NCI-H2227 treated with DMSO at 0.1 percent for 48 hours (cell line): ENCODE measurements around the gene BCL2.

Experiments
- DNase-seq: peaks from one replicate; lab custom pipeline; 2025; lab: John Stamatoyannopoulos, UW

The BCL2 gene

DNA sequence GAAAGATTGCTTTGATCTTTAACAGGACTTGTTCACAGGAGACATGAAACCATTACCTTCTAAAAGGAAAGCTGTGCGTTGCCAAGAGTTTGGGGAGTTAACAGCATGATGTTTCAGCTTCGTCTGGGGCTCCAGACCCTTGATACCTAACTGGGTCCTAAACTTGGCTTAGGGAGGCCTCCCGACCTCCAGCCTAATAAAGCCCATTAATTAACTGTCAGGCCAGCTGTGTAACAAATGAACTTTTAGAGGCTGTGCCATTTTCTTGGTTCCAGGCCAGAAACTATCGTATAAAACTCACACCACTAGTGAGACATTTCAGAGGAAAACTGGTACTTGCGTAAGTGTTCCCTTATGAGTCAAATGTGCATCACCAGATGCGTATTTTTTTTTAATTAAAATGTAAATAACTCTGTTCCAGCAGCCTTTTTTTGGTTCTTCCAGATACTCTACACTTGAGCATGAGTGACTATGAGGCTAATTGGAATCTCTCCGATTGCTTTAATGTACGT, 236.5 kb downstream of the BCL2 start:
- no peak for DNase-seq

DNA sequence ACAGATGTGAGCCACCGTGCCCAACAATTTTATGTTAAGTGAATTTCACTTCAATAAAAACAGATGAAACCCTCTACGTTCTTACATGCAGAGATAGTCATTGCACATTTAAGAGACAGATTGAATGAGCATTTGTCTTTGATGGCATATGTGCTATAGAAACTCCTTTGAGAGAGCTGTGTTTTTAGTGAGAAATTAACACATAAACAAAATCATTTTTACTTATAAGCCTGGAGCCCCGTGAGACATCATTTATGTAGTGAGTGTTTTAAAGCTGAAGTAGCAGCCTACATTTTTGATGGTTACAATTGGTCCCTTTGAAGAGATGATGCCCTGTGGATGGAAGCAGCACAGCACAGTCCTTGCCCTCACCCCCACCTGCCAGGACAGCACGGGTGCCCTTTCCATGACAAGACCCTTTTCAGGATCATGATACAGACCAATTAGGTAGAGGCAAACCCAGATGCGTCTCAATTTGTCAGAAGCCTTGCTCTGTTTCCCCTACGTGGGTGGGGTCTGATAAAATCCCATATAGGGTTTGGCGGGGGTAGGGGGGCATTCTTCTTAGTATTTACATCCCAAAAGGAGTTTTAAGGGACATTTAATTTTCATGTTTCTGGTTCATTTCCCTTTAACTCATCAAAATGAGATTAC, 237.1 kb downstream of the BCL2 start:
- no peak for DNase-seq

DNA sequence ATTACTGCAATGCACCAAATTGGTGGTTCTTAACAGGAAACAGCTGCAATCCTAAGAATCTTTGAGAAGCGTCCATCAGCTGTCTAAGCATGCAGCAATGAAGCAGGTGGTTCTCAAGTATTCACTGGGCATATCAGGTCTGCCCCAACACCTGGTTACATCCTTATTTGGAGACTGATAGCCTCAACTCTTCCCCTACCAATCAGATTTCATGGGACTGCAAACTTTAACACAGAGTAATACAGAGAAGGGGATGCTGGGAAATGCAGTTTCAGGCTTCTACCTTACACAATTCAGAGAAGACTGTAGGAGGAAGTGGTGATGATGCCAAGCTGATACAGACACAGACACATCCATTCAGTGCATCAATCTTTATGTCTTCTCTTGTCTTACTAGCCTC, 240.5 kb downstream of the BCL2 start:
- DNase-seq: no peak

DNA sequence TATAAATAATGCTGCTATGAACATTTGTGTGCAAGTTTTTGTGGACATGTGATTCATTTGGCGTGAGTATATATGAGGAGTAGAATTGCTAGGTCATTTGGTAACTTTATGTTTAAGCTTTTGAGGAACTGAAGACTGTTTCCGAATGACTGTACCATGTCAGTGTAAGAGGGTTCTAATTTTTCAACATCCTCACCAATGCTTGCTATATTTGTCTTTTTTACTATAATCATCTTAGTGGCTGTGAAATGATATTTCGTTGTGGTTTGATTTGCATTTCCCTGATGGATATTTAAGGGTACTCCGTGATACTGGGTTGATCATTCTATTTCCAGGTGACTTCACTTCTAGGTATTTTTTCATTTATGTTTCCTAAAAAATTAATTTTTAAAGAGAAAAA, 241.1 kb downstream of the BCL2 start:
- no peak for DNase-seq

DNA sequence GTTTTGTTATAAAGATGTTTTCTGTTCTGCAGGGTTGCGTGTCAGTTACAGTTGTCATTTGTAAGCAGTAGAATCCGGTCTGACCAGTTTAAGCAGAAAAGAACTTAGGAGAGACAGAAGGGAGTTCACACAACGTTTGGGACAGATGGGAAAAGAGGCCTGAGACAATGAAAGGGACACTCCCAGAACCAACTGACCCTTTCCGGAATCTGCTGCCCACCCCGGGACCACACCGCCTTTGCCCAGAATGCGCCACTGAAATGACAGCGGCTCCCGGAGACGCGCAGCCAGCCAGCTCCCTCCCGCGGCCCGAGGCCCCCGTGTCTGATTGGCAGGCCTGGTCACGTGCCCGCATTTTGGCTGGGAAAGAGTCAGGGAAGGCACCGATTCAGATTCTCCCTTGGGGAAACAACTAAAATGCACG, 244.6 kb downstream of the BCL2 start:
- DNase-seq: peak; percentile 53

DNA sequence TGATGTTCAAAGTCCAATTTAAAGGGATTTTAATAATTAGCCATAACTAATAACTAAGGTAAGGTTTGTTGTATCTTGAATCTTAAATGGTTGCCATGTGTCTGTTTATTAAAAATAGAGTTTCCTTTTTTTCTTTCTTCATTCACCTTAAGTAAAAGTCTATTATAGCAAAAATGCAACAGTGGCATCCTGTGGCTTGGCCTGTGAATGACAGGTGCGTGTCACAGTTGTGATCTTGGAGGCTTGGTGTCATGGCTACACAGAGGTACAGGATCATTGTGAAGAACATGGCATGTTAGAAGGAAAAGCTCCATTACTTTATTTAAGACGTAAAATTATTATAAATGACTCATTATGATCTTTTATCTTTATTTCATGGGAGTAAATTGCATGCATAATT, 246.1 kb downstream of the BCL2 start:
- no peak for DNase-seq
